A549 (cell line): Measurements from ENCODE around the gene MEI1.

Experiments used
- CHD2 ChIP-seq: fragments of 150-350 bp; IDR thresholded peaks from 2 replicates; pipeline ENCODE4 v1.6.1; 2014; ENCODE audit warnings: low read length; ENCODE audit not compliant: partially characterized antibody
- CHD4 ChIP-seq: fragments of 200-600 bp; sonication (generic); IDR thresholded peaks from 2 replicates; pipeline ENCODE4 v1.6.1; 2016; ENCODE audit warnings: antibody characterized with exemption, mild to moderate bottlenecking, borderline replicate concordance
- EHMT2 ChIP-seq: fragments of 200-600 bp; sonication (generic); IDR thresholded peaks from 2 replicates; pipeline ENCODE4 v1.6.1; 2016; ENCODE audit warnings: antibody characterized with exemption, low read depth, mild to moderate bottlenecking, moderate library complexity
- EP300 ChIP-seq, 2 experiments: fragments of >200 bp; sonication (Bioruptor Twin); formaldehyde crosslinking; IDR thresholded peaks; 2 replicates in 1 of 2; 3 replicates in 1 of 2; pipeline ENCODE4 v1.6.1; 2016 to 2017
- FOSL2 ChIP-seq, 2 experiments: fragments of 450-650 bp in 1 of 2; fragments of >200 bp in 1 of 2; sonication (Bioruptor Twin) in 1 of 2; formaldehyde crosslinking; IDR thresholded peaks; 2 replicates each; pipeline versions ENCODE4 v1.5.0 to v1.6.1; 2016 to 2020; ENCODE audit warnings: mild to moderate bottlenecking in 1 of 2, moderate library complexity in 1 of 2
- JUNB ChIP-seq: fragments of >200 bp; sonication (Bioruptor Twin); formaldehyde crosslinking; IDR thresholded peaks from 2 replicates; pipeline ENCODE4 v1.6.1; 2016
- MAZ ChIP-seq: fragments of 150-350 bp; IDR thresholded peaks from 2 replicates; pipeline ENCODE4 v1.6.1; 2014; ENCODE audit warnings: antibody characterized with exemption, low read depth, low read length, borderline replicate concordance
- PHF8 ChIP-seq: fragments of 200-600 bp; sonication (generic); IDR thresholded peaks from 2 replicates; pipeline ENCODE4 v1.6.1; 2016; ENCODE audit warnings: low read depth, mild to moderate bottlenecking, antibody characterized with exemption, moderate library complexity, borderline replicate concordance
- POLR2A ChIP-seq: IDR thresholded peaks from 2 replicates; pipeline ENCODE4 v1.6.1; 2012; ENCODE audit warnings: mild to moderate bottlenecking, low read length
- RAD21 ChIP-seq, 2 experiments: fragments of >200 bp in 1 of 2; sonication (Bioruptor Twin) in 1 of 2; formaldehyde crosslinking in 1 of 2; IDR thresholded peaks in 1 of 2; conservative IDR thresholded peaks in 1 of 2; 2 replicates in 1 of 2; 3 replicates in 1 of 2; pipeline ENCODE4 v1.6.1; 2012 to 2018; ENCODE audit warnings: inconsistent platforms in 1 of 2
- ZFP36 ChIP-seq: fragments of 450-650 bp; IDR thresholded peaks from 2 replicates; pipeline ENCODE4 v1.6.1; 2014; ENCODE audit warnings: borderline replicate concordance; ENCODE audit not compliant: partially characterized antibody
- TF ChIP-seq, protein P1 (sequence below): fragments of >200 bp; sonication (Bioruptor Twin); formaldehyde crosslinking; IDR thresholded peaks from 3 replicates; pipeline ENCODE4 v1.5.1; 2016
- TF ChIP-seq, protein P2 (sequence below): fragments of 200-600 bp; sonication (generic); IDR thresholded peaks from 2 replicates; pipeline ENCODE4 v1.6.1; 2016; ENCODE audit warnings: antibody characterized with exemption, mild to moderate bottlenecking, moderate library complexity
- TF ChIP-seq, protein P3 (sequence below): IDR thresholded peaks from 2 replicates; pipeline ENCODE4 v1.6.1; 2012

DNA sequence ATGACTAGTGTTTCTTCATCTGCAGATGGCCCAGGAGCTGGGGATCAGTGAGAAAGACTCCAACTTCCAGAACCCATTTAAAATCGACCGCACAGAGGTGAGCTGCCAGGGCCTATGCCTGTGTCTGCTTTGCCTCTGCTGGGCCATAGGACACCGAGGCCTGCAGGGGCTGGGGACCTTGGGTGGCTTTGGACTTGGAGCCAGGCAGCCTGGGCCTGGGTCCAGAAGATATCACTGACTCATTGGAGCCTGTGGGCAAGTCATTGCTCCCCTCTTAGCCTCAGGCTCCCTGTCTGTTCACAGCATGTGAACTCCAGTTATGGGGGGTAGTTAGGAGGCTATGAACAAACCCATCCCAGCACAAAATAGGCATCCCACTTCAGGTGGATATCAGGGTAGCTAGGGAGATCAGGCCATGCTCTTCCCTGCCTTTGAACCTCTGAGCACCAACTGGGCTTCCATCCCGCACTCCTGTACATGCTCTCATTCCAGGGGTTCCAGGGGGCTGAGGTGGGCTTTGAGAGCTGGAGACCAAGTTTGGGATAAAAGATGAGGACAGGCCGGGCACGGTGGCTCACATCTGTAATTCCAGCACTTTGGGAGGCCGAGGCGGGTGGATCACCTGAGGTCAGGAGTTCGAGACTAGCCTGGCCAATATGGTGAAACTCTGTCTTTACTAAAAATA lies 114.6 kb downstream of the MEI1 start:
- TF ChIP-seq FOSL2 (IDR thresholded peaks at IDR 0.05) (no peak), FOSL2 (CRISPR knock-in tag; IDR thresholded peaks at IDR 0.05) (no peak), EP300 (IDR thresholded peaks at IDR 0.05) (no peak), PHF8 (no peak), ZFP36 (no peak), JUNB (no peak), MAZ (no peak), POLR2A (no peak), EHMT2 (no peak), CHD4 (no peak), RAD21 (conservative IDR thresholded peaks at IDR 0.05 in 1 of 2, IDR thresholded peaks at IDR 0.05 in 1 of 2) (no peak), CHD2 (no peak)
- TF ChIP-seq, protein P1, sequence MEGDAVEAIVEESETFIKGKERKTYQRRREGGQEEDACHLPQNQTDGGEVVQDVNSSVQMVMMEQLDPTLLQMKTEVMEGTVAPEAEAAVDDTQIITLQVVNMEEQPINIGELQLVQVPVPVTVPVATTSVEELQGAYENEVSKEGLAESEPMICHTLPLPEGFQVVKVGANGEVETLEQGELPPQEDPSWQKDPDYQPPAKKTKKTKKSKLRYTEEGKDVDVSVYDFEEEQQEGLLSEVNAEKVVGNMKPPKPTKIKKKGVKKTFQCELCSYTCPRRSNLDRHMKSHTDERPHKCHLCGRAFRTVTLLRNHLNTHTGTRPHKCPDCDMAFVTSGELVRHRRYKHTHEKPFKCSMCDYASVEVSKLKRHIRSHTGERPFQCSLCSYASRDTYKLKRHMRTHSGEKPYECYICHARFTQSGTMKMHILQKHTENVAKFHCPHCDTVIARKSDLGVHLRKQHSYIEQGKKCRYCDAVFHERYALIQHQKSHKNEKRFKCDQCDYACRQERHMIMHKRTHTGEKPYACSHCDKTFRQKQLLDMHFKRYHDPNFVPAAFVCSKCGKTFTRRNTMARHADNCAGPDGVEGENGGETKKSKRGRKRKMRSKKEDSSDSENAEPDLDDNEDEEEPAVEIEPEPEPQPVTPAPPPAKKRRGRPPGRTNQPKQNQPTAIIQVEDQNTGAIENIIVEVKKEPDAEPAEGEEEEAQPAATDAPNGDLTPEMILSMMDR = no peak
- TF ChIP-seq, protein P2, sequence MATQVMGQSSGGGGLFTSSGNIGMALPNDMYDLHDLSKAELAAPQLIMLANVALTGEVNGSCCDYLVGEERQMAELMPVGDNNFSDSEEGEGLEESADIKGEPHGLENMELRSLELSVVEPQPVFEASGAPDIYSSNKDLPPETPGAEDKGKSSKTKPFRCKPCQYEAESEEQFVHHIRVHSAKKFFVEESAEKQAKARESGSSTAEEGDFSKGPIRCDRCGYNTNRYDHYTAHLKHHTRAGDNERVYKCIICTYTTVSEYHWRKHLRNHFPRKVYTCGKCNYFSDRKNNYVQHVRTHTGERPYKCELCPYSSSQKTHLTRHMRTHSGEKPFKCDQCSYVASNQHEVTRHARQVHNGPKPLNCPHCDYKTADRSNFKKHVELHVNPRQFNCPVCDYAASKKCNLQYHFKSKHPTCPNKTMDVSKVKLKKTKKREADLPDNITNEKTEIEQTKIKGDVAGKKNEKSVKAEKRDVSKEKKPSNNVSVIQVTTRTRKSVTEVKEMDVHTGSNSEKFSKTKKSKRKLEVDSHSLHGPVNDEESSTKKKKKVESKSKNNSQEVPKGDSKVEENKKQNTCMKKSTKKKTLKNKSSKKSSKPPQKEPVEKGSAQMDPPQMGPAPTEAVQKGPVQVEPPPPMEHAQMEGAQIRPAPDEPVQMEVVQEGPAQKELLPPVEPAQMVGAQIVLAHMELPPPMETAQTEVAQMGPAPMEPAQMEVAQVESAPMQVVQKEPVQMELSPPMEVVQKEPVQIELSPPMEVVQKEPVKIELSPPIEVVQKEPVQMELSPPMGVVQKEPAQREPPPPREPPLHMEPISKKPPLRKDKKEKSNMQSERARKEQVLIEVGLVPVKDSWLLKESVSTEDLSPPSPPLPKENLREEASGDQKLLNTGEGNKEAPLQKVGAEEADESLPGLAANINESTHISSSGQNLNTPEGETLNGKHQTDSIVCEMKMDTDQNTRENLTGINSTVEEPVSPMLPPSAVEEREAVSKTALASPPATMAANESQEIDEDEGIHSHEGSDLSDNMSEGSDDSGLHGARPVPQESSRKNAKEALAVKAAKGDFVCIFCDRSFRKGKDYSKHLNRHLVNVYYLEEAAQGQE = no peak
- TF ChIP-seq, protein P3, sequence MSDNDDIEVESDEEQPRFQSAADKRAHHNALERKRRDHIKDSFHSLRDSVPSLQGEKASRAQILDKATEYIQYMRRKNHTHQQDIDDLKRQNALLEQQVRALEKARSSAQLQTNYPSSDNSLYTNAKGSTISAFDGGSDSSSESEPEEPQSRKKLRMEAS = no peak
